Endodermal cell (in vitro differentiated cells): ENCODE data around the gene ERLIN1. TPM values are rescaled to one million over a fixed set of nuclear protein-coding genes. Genes with fewer than 3 reads are reported as not detected.

ENCODE experiments used
- DNase-seq: peaks from one replicate; pipeline ENCODE4 v3.0.0-alpha.2; 2017
- H3K27ac ChIP-seq: 2 replicates; pipeline ENCODE4 v1.5.1; 2013; ENCODE audit warnings: mild to moderate bottlenecking, low read depth, low read length, moderate library complexity
- H3K27me3 ChIP-seq: 2 replicates; pipeline ENCODE4 v1.6.1; 2013; ENCODE audit warnings: mild to moderate bottlenecking, low read length, moderate library complexity; ENCODE audit not compliant: insufficient read depth, control insufficient read depth, poor library complexity, severe bottlenecking
- H3K36me3 ChIP-seq: 2 replicates; pipeline ENCODE4 v1.7.0; 2013; ENCODE audit warnings: mild to moderate bottlenecking, low read length, moderate library complexity; ENCODE audit not compliant: control insufficient read depth, insufficient read depth
- H3K4me1 ChIP-seq: one replicate; pipeline ENCODE4 v1.7.0; 2013; ENCODE audit warnings: low read length; ENCODE audit not compliant: control insufficient read depth, insufficient read depth
- H3K4me3 ChIP-seq: 2 replicates; pipeline ENCODE4 v1.5.1; 2013; ENCODE audit warnings: mild to moderate bottlenecking, low read length, moderate library complexity
- H3K9ac ChIP-seq: 2 replicates; pipeline ENCODE4 v1.6.1; 2013; ENCODE audit warnings: mild to moderate bottlenecking, low read length, moderate library complexity; ENCODE audit not compliant: poor library complexity, severe bottlenecking; ENCODE audit errors: extremely low read depth
- H3K9me3 ChIP-seq: 2 replicates; pipeline ENCODE4 v1.6.1; 2013; ENCODE audit warnings: mild to moderate bottlenecking, low read length, moderate library complexity; ENCODE audit not compliant: control insufficient read depth
- H3K27ac Mint-ChIP-seq: 2 replicates; pipeline ENCODE4 v1.8.0; 2020; ENCODE audit warnings: mixed read lengths
- H3K27me3 Mint-ChIP-seq: 2 replicates; pipeline ENCODE4 v1.8.0; 2021; ENCODE audit warnings: mild to moderate bottlenecking, mixed read lengths; ENCODE audit not compliant: insufficient read depth
- H3K36me3 Mint-ChIP-seq: 2 replicates; pipeline ENCODE4 v1.8.0; 2020; ENCODE audit warnings: low read depth, mixed read lengths
- H3K4me1 Mint-ChIP-seq: 2 replicates; pipeline ENCODE4 v1.8.0; 2020; ENCODE audit warnings: mixed read lengths
- H3K4me3 Mint-ChIP-seq: 2 replicates; pipeline ENCODE4 v1.8.0; 2020; ENCODE audit warnings: mild to moderate bottlenecking, moderate library complexity, mixed read lengths
- H3K9me3 Mint-ChIP-seq: 2 replicates; pipeline ENCODE4 v1.8.0; 2020; ENCODE audit warnings: mild to moderate bottlenecking, mixed read lengths
- CTCF ChIP-seq: fragments of 200-600 bp; sonication (generic); conservative IDR thresholded peaks from 2 replicates; pipeline ENCODE4 v1.5.0; 2021; ENCODE audit warnings: antibody characterized with exemption, mild to moderate bottlenecking
- WGBS, 2 experiments: methylation state at CpG; one replicate each; pipeline versions ENCODE4 v1.1.5 to v1.1.7; 2013; ENCODE audit warnings: missing lambda C conversion rate in 2 of 2, mixed read lengths in 1 of 2; ENCODE audit not compliant: insufficient coverage in 1 of 2, insufficient read length in 1 of 2; 5-methylcytosine and 5-hydroxymethylcytosine counted together
- total RNA-seq, 2 donors: library from RNA; stranded (reverse); fragmentation: NEBNext Ultra II Directional in 1 of 2; extraction: Animal tissue kit (Norgen Biotek cat#: 25700) in 1 of 2; gene quantifications; 2 replicates in 1 of 2; 3 replicates in 1 of 2; pipeline ENCODE4 v1.2.1, GENCODE V29; 2021

The ERLIN1 gene
- total RNA-seq, 2 donors from 2014 or later, result 35.0 to 42.6 TPM

DNA sequence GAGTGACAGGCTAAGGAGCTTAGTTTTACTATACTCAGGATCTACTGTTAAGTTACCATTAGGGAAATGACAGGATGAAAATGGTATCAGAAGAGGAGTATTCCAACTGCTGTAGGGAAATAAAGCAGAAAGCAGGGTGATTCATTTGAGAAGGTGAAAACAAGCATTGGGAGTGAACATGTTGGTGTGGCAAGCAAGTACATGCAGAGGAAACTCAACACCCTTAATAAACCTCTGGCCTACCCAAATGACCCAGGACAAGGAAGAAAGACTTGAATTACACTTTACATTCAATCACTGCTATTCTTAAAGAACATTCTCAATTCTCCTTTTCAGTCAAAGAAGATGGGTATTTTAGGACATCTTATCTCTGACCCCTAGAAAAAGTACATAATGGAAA, 28.7 kb downstream of the ERLIN1 start:
- no peak for TF ChIP-seq CTCF
- Mint-ChIP-seq H3K27me3 (no peaks in the 10 kb centered on the region), H3K27ac (no peak overlapping the region), H3K9me3 (no peaks in the 10 kb centered on the region), H3K4me3 (no peak overlapping the region), H3K36me3 (peaks cover 55% of the 10 kb centered on the region), H3K4me1 (no peaks in the 10 kb centered on the region)
- Histone ChIP-seq H3K27me3 (no peaks in the 10 kb centered on the region), H3K4me1 (no peaks in the 10 kb centered on the region), H3K4me3 (no peak overlapping the region), H3K36me3 (peaks cover 43% of the 10 kb centered on the region), H3K27ac (no peak overlapping the region), H3K9ac (no peak overlapping the region), H3K9me3 (no peaks in the 10 kb centered on the region)
- no peak for DNase-seq

DNA sequence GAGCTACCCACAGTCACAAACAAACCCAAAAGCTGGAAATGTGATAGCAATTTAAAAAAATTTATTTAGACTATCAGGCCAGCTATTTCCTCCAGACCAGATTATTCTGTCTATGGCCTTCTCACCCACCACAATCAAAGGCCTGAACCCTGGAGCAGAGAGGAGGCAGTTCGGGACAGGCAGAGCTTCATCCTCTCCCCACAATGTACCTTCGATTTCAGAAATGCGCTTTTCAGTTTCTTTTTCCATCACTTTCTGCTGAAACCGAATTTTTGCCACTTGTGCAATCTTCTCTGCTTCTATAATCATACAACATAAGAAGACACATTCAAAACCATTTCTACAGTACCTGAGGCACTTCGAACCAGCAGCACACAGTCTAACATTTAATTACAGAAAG, 29.9 kb downstream of the ERLIN1 start:
- no peaks in the 10 kb centered on the region for H3K27me3 ChIP-seq
- peaks cover 59% of the 10 kb centered on the region for H3K36me3 Mint-ChIP-seq
- H3K9ac ChIP-seq, result no peak overlapping the region
- H3K27ac Mint-ChIP-seq, result no peak overlapping the region
- H3K9me3 Mint-ChIP-seq, result no peaks in the 10 kb centered on the region
- 91 to 95% methylated on average over 3 to 5 of the region's 5 CpGs for WGBS, 2 experiments
- H3K4me1 ChIP-seq, result no peaks in the 10 kb centered on the region
- H3K9me3 ChIP-seq, result no peaks in the 10 kb centered on the region
- no peak overlapping the region for H3K27ac ChIP-seq
- H3K4me3 ChIP-seq, result no peak overlapping the region
- DNase-seq, result no peak
- H3K36me3 ChIP-seq, result peaks cover 50% of the 10 kb centered on the region
- no peak for TF ChIP-seq CTCF
- no peaks in the 10 kb centered on the region for H3K27me3 Mint-ChIP-seq
- H3K4me1 Mint-ChIP-seq, result no peaks in the 10 kb centered on the region
- H3K4me3 Mint-ChIP-seq, result no peak overlapping the region

DNA sequence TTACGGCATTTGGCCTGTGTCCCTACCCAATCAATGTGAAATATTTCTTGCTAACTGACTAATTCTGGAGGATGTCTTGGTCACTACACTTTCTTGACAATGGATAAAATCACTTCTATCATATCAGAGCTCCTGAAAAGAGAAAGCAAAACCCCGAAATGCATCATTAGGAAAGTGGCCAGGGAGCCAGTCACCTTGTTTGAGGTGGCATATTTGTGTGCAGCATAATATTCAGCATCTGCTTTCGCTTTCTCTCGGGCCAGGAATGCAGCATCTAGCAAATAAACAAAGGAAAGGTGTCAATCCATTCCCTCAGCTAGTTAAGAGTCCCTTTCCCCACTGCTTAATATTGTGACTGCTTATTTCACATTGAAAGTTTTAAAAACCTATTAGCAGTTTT, 31.2 kb downstream of the ERLIN1 start:
- Histone ChIP-seq H3K9ac (no peak overlapping the region), H3K27ac (no peak overlapping the region), H3K36me3 (peaks cover 48% of the 10 kb centered on the region), H3K4me1 (no peaks in the 10 kb centered on the region), H3K4me3 (no peak overlapping the region), H3K9me3 (no peaks in the 10 kb centered on the region), H3K27me3 (no peaks in the 10 kb centered on the region)
- Mint-ChIP-seq H3K4me1 (no peaks in the 10 kb centered on the region), H3K9me3 (no peaks in the 10 kb centered on the region), H3K36me3 (peaks cover 56% of the 10 kb centered on the region), H3K27ac (no peak overlapping the region), H3K4me3 (no peak overlapping the region), H3K27me3 (no peaks in the 10 kb centered on the region)
- WGBS, 2 experiments, result 93 to 100% methylated on average over 3 to 4 of the region's 4 CpGs
- no peak for TF ChIP-seq CTCF
- DNase-seq, result no peak
